ENCODE results near the gene NOS1.

The NOS1 gene

GRCh38 chr12:117363056-117363662, 1.7 kb upstream of the NOS1 start:
- no peak for DNase-seq

- no peak for DNase-seq
These were observed 965 bp upstream of the NOS1 start for GRCh38 chr12:117362391-117362790.

GRCh38 chr12:117361905-117362304, 479 bp upstream of the NOS1 start:
- no peak for DNase-seq

- no peak for DNase-seq
These were observed 677 bp downstream of the NOS1 start for GRCh38 chr12:117360551-117361346.

GRCh38 chr12:117360222-117360550, 1.2 kb downstream of the NOS1 start:
- no peak for DNase-seq

- DNase-seq: no peak
These were observed 2.2 kb downstream of the NOS1 start for GRCh38 chr12:117359029-117359845.

GRCh38 chr12:117356048-117356447, 5.4 kb downstream of the NOS1 start:
- no peak for DNase-seq

GRCh38 chr12:117352883-117353282, 8.5 kb downstream of the NOS1 start:
- DNase-seq: no peak

GRCh38 chr12:117352206-117352605, 9.2 kb downstream of the NOS1 start:
- no peak for DNase-seq

GRCh38 chr12:117350140-117350539, 11.3 kb downstream of the NOS1 start:
- DNase-seq: no peak

- no peak for DNase-seq
These were observed 13.8 kb downstream of the NOS1 start for GRCh38 chr12:117347588-117347987.

- no peak for DNase-seq
These were observed 16.7 kb downstream of the NOS1 start for GRCh38 chr12:117344716-117345115.

GRCh38 chr12:117343849-117344248, 17.6 kb downstream of the NOS1 start:
- DNase-seq: no peak

- no peak for DNase-seq
These were observed 18.1 kb downstream of the NOS1 start for GRCh38 chr12:117343296-117343695.

GRCh38 chr12:117342682-117343081, 18.7 kb downstream of the NOS1 start:
- DNase-seq: no peak

- DNase-seq: no peak
These were observed 19.2 kb downstream of the NOS1 start for GRCh38 chr12:117342247-117342646.

- DNase-seq: no peak
These were observed 22.3 kb downstream of the NOS1 start for GRCh38 chr12:117339104-117339503.

- DNase-seq: no peak
These were observed 26.4 kb downstream of the NOS1 start for GRCh38 chr12:117334855-117335587.

GRCh38 chr12:117334051-117334450, 27.4 kb downstream of the NOS1 start:
- no peak for DNase-seq

GRCh38 chr12:117333331-117333881, 28.0 kb downstream of the NOS1 start:
- no peak for DNase-seq

- no peak for DNase-seq
These were observed 29.7 kb downstream of the NOS1 start for GRCh38 chr12:117331691-117332090.

- DNase-seq: no peak
These were observed 30.8 kb downstream of the NOS1 start for GRCh38 chr12:117330441-117331113.

All from NCI-H2227 treated with DMSO at 0.1 percent for 48 hours (cell line).